HepG2 (cell line): ENCODE results near the gene PAFAH1B2.

Experiments used
- EP300 ChIP-seq, 3 experiments: sonication (generic) in 1 of 3; formaldehyde crosslinking in 1 of 3; IDR thresholded peaks; 2 replicates each; pipeline versions ENCODE4 v1.5.1 to v1.6.1; 2011 to 2020; ENCODE audit warnings: low read depth in 2 of 3, low read length in 2 of 3, borderline replicate concordance in 1 of 3, improper control_type of control experiment in 1 of 3, mild to moderate bottlenecking in 1 of 3, missing genetic modification reagents in 1 of 3, moderate library complexity in 1 of 3
- FOSL2 ChIP-seq: sonication (generic); formaldehyde crosslinking; IDR thresholded peaks from 2 replicates; pipeline ENCODE4 v1.4.0; 2020; ENCODE audit warnings: missing genetic modification reagents
- KDM3A ChIP-seq: IDR thresholded peaks from 2 replicates; pipeline ENCODE4 v1.6.1; 2018; ENCODE audit warnings: low read depth, missing compliant biosample characterization
- POLR2AphosphoS5 ChIP-seq: IDR thresholded peaks from 2 replicates; pipeline ENCODE4 v1.6.1; 2012; ENCODE audit warnings: low read depth, low read length
- SMARCE1 ChIP-seq: fragments of 450-650 bp; IDR thresholded peaks from 2 replicates; pipeline ENCODE4 v1.6.1; 2017; ENCODE audit warnings: borderline replicate concordance
- TBP ChIP-seq: sonication (generic); formaldehyde crosslinking; IDR thresholded peaks from 2 replicates; pipeline ENCODE4 v1.5.0; 2020; ENCODE audit warnings: missing genetic modification reagents
- XBP1 ChIP-seq: sonication (generic); formaldehyde crosslinking; IDR thresholded peaks from 2 replicates; pipeline ENCODE4 v1.5.0; 2020; ENCODE audit warnings: missing genetic modification reagents
- YY1 ChIP-seq: IDR thresholded peaks from 2 replicates; pipeline ENCODE4 v1.6.1; 2011; ENCODE audit warnings: low read length, low read depth, moderate library complexity, mild to moderate bottlenecking; ENCODE audit not compliant: insufficient read depth, insufficient replicate concordance
- ZNF850 ChIP-seq: sonication (generic); formaldehyde crosslinking; conservative IDR thresholded peaks from 2 replicates; pipeline ENCODE4 v1.9.0; 2021; ENCODE audit warnings: mild to moderate bottlenecking, missing genetic modification reagents

- TF ChIP-seq FOSL2 (CRISPR knock-in tag) (no peak), YY1 (no peak), KDM3A (CRISPR knock-in tag) (no peak), XBP1 (CRISPR knock-in tag) (no peak), SMARCE1 (no peak), EP300 (IDR thresholded peaks at IDR 0.05; ENCODE audit: low read depth in 2 of 2, low read length in 2 of 2) (no peak), EP300 (CRISPR knock-in tag; IDR thresholded peaks at IDR 0.05; ENCODE audit: borderline replicate concordance) (no peak), POLR2AphosphoS5 (no peak), TBP (CRISPR knock-in tag) (no peak), ZNF850 (CRISPR knock-in tag) (no peak)
Observed at GRCh38 chr11:117157507-117157906, 13.4 kb downstream of the PAFAH1B2 start.
